SKM-1 (cell line): ENCODE data around the gene LAMA5.

Experiments
- DNase-seq: peaks from one replicate; lab custom pipeline; 2025; ENCODE audit not compliant: unreplicated experiment; lab: John Stamatoyannopoulos, UW

Gene LAMA5

GRCh38 chr20:62367136-62367632 lies at the start of gene LAMA5:
LAMA5 (minus strand) TSS chr20:62367312; CDS start chr20:62367245, 67 bp downstream.
- DNase-seq = no peak

GRCh38 chr20:62415354-62416111 lies 48.4 kb upstream of the LAMA5 start:
- DNase-seq = no peak

- no peak for DNase-seq
These were observed 46.9 kb upstream of the LAMA5 start for GRCh38 chr20:62413896-62414481.

GRCh38 chr20:62413025-62413570 lies 46.0 kb upstream of the LAMA5 start:
- no peak for DNase-seq

- no peak for DNase-seq
These were observed 45.3 kb upstream of the LAMA5 start for GRCh38 chr20:62412194-62413024.

- no peak for DNase-seq
These were observed 44.5 kb upstream of the LAMA5 start for GRCh38 chr20:62411479-62412193.

GRCh38 chr20:62410746-62411478 lies 43.8 kb upstream of the LAMA5 start:
- no peak for DNase-seq

- DNase-seq = no peak
These were observed 43.0 kb upstream of the LAMA5 start for GRCh38 chr20:62409931-62410745.

- DNase-seq = no peak
These were observed 42.2 kb upstream of the LAMA5 start for GRCh38 chr20:62409086-62409853.

GRCh38 chr20:62408640-62409039 lies 41.5 kb upstream of the LAMA5 start:
- no peak for DNase-seq

- DNase-seq = no peak
These were observed 40.9 kb upstream of the LAMA5 start for GRCh38 chr20:62408055-62408454.

GRCh38 chr20:62407221-62407992 lies 40.3 kb upstream of the LAMA5 start, which contains the start of gene CABLES2:
CABLES2 (minus strand) TSS chr20:62407285; CDS start chr20:62407276, 9 bp downstream.
- peak; percentile 82 for DNase-seq

GRCh38 chr20:62406635-62407176 lies 39.6 kb upstream of the LAMA5 start:
- DNase-seq = no peak

- DNase-seq = no peak
These were observed 38.9 kb upstream of the LAMA5 start for GRCh38 chr20:62405981-62406513.

- peak; percentile 14 for DNase-seq
These were observed 38.2 kb upstream of the LAMA5 start for GRCh38 chr20:62405108-62405980.

- DNase-seq = no peak
These were observed 37.6 kb upstream of the LAMA5 start for GRCh38 chr20:62404761-62405107.
